ENCODE data around the gene CLDN20. TPM values are rescaled to one million over a fixed set of nuclear protein-coding genes. Genes with fewer than 3 reads are reported as not detected.

Gene CLDN20
- total and polyA plus RNA-seq, 2 donors (not counting 3 experiments of a cell fraction or from before 2014, with no cell fraction given) = not detected

GRCh38 chr6:155254139-155254538, 9.7 kb upstream of the CLDN20 start:
- intact Hi-C loops (cut with micrococcal nuclease) = no loop called here
- H3K4me1 ChIP-seq (ENCODE audit: control insufficient read depth, extremely low read depth, insufficient read depth, low read length) = no peaks in the 10 kb centered on the region
- CTCF ChIA-PET = interaction anchor here (9.5 kb wide), 1 partner anchor 76 kb away, joined by 292 read pairs; no protein-coding TSS in a partner anchor

More at GRCh38 chr6:155254139-155254538, 9.7 kb upstream of the CLDN20 start:
- TF ChIP-seq CTCF (IDR thresholded peaks at IDR 0.05; ENCODE audit: extremely low read depth in 1 of 2, insufficient read depth in 1 of 2, low read depth in 1 of 2, low read length in 2 of 2) (no peak), POLR2AphosphoS5 (IDR thresholded peaks at IDR 0.05; ENCODE audit: insufficient read depth, low read depth, low read length) (no peak), MAX (IDR thresholded peaks at IDR 0.05; ENCODE audit: insufficient read depth, insufficient read length) (no peak), MYC (IDR thresholded peaks at IDR 0.05; ENCODE audit: low read depth, low read length) (no peak), FOS (IDR thresholded peaks at IDR 0.05; ENCODE audit: borderline replicate concordance, insufficient read depth, low read length) (no peak), EZH2 (IDR thresholded peaks at IDR 0.05; ENCODE audit: borderline replicate concordance, low read depth, low read length, severe bottlenecking) (no peak), POLR2A (IDR thresholded peaks at IDR 0.05; ENCODE audit: low read depth, low read length) (no peak)
- Histone ChIP-seq H3K9me3 (replicated peaks; ENCODE audit: control insufficient read depth, insufficient read depth, low read length) (no peaks in the 10 kb centered on the region), H3K9me1 (replicated peaks; ENCODE audit: control insufficient read depth, extremely low read depth, insufficient read depth, low read length) (no peaks in the 10 kb centered on the region), H3K4me3 (replicated peaks in 1 of 3; ENCODE audit: insufficient read depth in 1 of 3, low read depth in 1 of 3, low read length in 3 of 3) (no peak overlapping the region), H2AFZ (ENCODE audit: low read depth, low read length) (no peak overlapping the region), H3K36me3 (ENCODE audit: control insufficient read depth in 2 of 2, extremely low read depth in 1 of 2, insufficient read depth in 2 of 2, low read length in 2 of 2) (peaks cover 22 to 28% of the 10 kb centered on the region in 2 experiments), H3K27ac (ENCODE audit: insufficient read depth, low read depth, low read length) (no peak overlapping the region), H3K79me2 (ENCODE audit: control insufficient read depth, insufficient read depth, low read length) (no peaks in the 10 kb centered on the region), H3K9ac (replicated peaks; ENCODE audit: extremely low read depth, insufficient read depth, low read length) (no peak overlapping the region), H3K4me2 (ENCODE audit: insufficient read depth, low read length) (no peak overlapping the region), H3K27me3 (ENCODE audit: control insufficient read depth in 2 of 2, insufficient read depth in 2 of 2, low read length in 2 of 2) (no peaks in the 10 kb centered on the region), H4K20me1 (replicated peaks; ENCODE audit: control insufficient read depth, extremely low read depth, insufficient read depth, low read length) (no peaks in the 10 kb centered on the region)
- no TSS peak for BruUV-seq (replicated peaks)
- no peak for DNase-seq (ENCODE audit: low read depth, low spot score)
- dilution Hi-C loops (cut with MboI; ENCODE audit: extremely low pct_ligation_motif_present, low sequenced_read_pairs) = no loop called here
- no peak for FAIRE-seq
- POLR2A ChIA-PET = no interaction called here

Measured in endothelial cell of umbilical vein (primary cell).